Activated CD4-positive, alpha-beta memory T cell treated with anti-CD3 and anti-CD28 coated beads, Interleukin-2, amount 10 ng/mL, durations not matched to agents 7 days and 5 days (primary cell): ENCODE data around the gene PALLD. TPM values are rescaled to one million over a fixed set of nuclear protein-coding genes. Genes with fewer than 3 reads are reported as not detected.

Experiments
- CTCF ChIA-PET: fragments of 350-600 bp; sonication (Branson Sonifier 250); formaldehyde crosslinking; loops from one replicate; lab custom pipeline; 2021; ENCODE audit warnings: antibody characterized with exemption, inconsistent platforms; lab: Charles Lee
- POLR2A ChIA-PET: fragments of 350-600 bp; sonication (Branson Sonifier 250); formaldehyde crosslinking; loops from one replicate; lab custom pipeline; 2021; ENCODE audit warnings: antibody characterized with exemption; lab: Charles Lee
- DNase-seq: peaks from one replicate; pipeline ENCODE4 v3.0.0-alpha.2; 2020
- H3K27ac Mint-ChIP-seq: one replicate; pipeline ENCODE4 v1.8.0; 2021; ENCODE audit warnings: mild to moderate bottlenecking, mixed read lengths
- H3K27me3 Mint-ChIP-seq: one replicate; pipeline ENCODE4 v1.8.0; 2021; ENCODE audit warnings: mixed read lengths
- H3K36me3 Mint-ChIP-seq: one replicate; pipeline ENCODE4 v1.8.0; 2021; ENCODE audit warnings: low read depth, mixed read lengths
- H3K4me1 Mint-ChIP-seq: one replicate; pipeline ENCODE4 v1.8.0; 2021; ENCODE audit warnings: mixed read lengths
- H3K4me3 Mint-ChIP-seq: one replicate; pipeline ENCODE4 v1.8.0; 2021; ENCODE audit warnings: mild to moderate bottlenecking, mixed read lengths
- H3K9me3 Mint-ChIP-seq: one replicate; pipeline ENCODE4 v1.8.0; 2021; ENCODE audit warnings: mixed read lengths
- total RNA-seq, 2 experiments: library from RNA; stranded (reverse); gene quantifications; one replicate each; pipeline ENCODE4 v1.2.3, GENCODE V29; 2021

PALLD gene
- total RNA-seq, 2 experiments from 2014 or later, result 5.4 to 5.8 TPM

GRCh38 chr4:168553714-168554370 lies 57.0 kb downstream of the PALLD start:
- H3K4me3 Mint-ChIP-seq, result no peak overlapping the region
- CTCF ChIA-PET, result no interaction called here
- peaks cover 15% of the 10 kb centered on the region for H3K27me3 Mint-ChIP-seq
- no peaks in the 10 kb centered on the region for H3K36me3 Mint-ChIP-seq
- H3K4me1 Mint-ChIP-seq, result no peaks in the 10 kb centered on the region
- POLR2A ChIA-PET, result no interaction called here
- no peaks in the 10 kb centered on the region for H3K9me3 Mint-ChIP-seq
- no peak for DNase-seq
- no peak overlapping the region for H3K27ac Mint-ChIP-seq

GRCh38 chr4:168555437-168555836 lies 58.6 kb downstream of the PALLD start:
- H3K4me3 Mint-ChIP-seq, result no peak overlapping the region
- no peak for DNase-seq
- H3K27me3 Mint-ChIP-seq, result peaks cover 17% of the 10 kb centered on the region
- ChIA-PET CTCF (no interaction called here), POLR2A (no interaction called here)
- no peak overlapping the region for H3K27ac Mint-ChIP-seq
- H3K4me1 Mint-ChIP-seq, result no peaks in the 10 kb centered on the region
- no peaks in the 10 kb centered on the region for H3K9me3 Mint-ChIP-seq
- no peaks in the 10 kb centered on the region for H3K36me3 Mint-ChIP-seq

- ChIA-PET POLR2A (no interaction called here), CTCF (no interaction called here)
- no peaks in the 10 kb centered on the region for H3K4me1 Mint-ChIP-seq
- H3K27me3 Mint-ChIP-seq, result peaks cover 16% of the 10 kb centered on the region
- no peak for DNase-seq
- no peak overlapping the region for H3K4me3 Mint-ChIP-seq
- no peaks in the 10 kb centered on the region for H3K36me3 Mint-ChIP-seq
- no peak overlapping the region for H3K27ac Mint-ChIP-seq
- no peaks in the 10 kb centered on the region for H3K9me3 Mint-ChIP-seq
These were observed 60.8 kb downstream of the PALLD start for GRCh38 chr4:168557658-168558057.

- CTCF ChIA-PET, result no interaction called here
- Mint-ChIP-seq H3K4me1 (no peaks in the 10 kb centered on the region), H3K9me3 (no peaks in the 10 kb centered on the region), H3K27me3 (peaks cover 15% of the 10 kb centered on the region), H3K27ac (no peak overlapping the region), H3K36me3 (no peaks in the 10 kb centered on the region), H3K4me3 (no peak overlapping the region)
- DNase-seq, result no peak
- POLR2A ChIA-PET, result no interaction called here
These were observed 61.7 kb downstream of the PALLD start for GRCh38 chr4:168558599-168558998.

GRCh38 chr4:168560184-168561180 lies 63.6 kb downstream of the PALLD start:
- peaks cover 20% of the 10 kb centered on the region for H3K27me3 Mint-ChIP-seq
- no peaks in the 10 kb centered on the region for H3K9me3 Mint-ChIP-seq
- no peak overlapping the region for H3K4me3 Mint-ChIP-seq
- H3K4me1 Mint-ChIP-seq, result no peaks in the 10 kb centered on the region
- H3K27ac Mint-ChIP-seq, result no peak overlapping the region
- no peak for DNase-seq
- no peaks in the 10 kb centered on the region for H3K36me3 Mint-ChIP-seq
- POLR2A ChIA-PET, result interaction anchor here (1.1 kb wide), 1 partner anchor 20 kb away, joined by 3 read pairs; no protein-coding TSS in a partner anchor
- CTCF ChIA-PET, result interaction anchor here (0.5 kb wide), 1 partner anchor 361 kb away, joined by 3 read pairs; no protein-coding TSS in a partner anchor

- Mint-ChIP-seq H3K4me1 (no peaks in the 10 kb centered on the region), H3K9me3 (no peaks in the 10 kb centered on the region), H3K27me3 (peaks cover 24% of the 10 kb centered on the region), H3K4me3 (no peak overlapping the region), H3K27ac (no peak overlapping the region), H3K36me3 (no peaks in the 10 kb centered on the region)
- DNase-seq, result no peak
- CTCF ChIA-PET, result interaction anchor here (0.7 kb wide), 1 partner anchor 338 kb away, joined by 3 read pairs; no protein-coding TSS in a partner anchor
- POLR2A ChIA-PET, result no interaction called here
These were observed 65.3 kb downstream of the PALLD start for GRCh38 chr4:168562041-168562571.

GRCh38 chr4:168564023-168564422 lies 67.2 kb downstream of the PALLD start:
- H3K36me3 Mint-ChIP-seq, result no peaks in the 10 kb centered on the region
- H3K27ac Mint-ChIP-seq, result no peak overlapping the region
- no peak overlapping the region for H3K4me3 Mint-ChIP-seq
- DNase-seq, result no peak
- no peaks in the 10 kb centered on the region for H3K4me1 Mint-ChIP-seq
- ChIA-PET CTCF (no interaction called here), POLR2A (no interaction called here)
- no peaks in the 10 kb centered on the region for H3K9me3 Mint-ChIP-seq
- H3K27me3 Mint-ChIP-seq, result peaks cover 19% of the 10 kb centered on the region

GRCh38 chr4:168565130-168565529 lies 68.3 kb downstream of the PALLD start:
- POLR2A ChIA-PET, result no interaction called here
- no peak overlapping the region for H3K4me3 Mint-ChIP-seq
- H3K27ac Mint-ChIP-seq, result no peak overlapping the region
- CTCF ChIA-PET, result interaction anchor here (1.4 kb wide), 1 partner anchor 356 kb away, joined by 4 read pairs; no protein-coding TSS in a partner anchor
- H3K9me3 Mint-ChIP-seq, result no peaks in the 10 kb centered on the region
- no peaks in the 10 kb centered on the region for H3K4me1 Mint-ChIP-seq
- DNase-seq, result no peak
- no peaks in the 10 kb centered on the region for H3K36me3 Mint-ChIP-seq
- H3K27me3 Mint-ChIP-seq, result peaks cover 23% of the 10 kb centered on the region

- no peak overlapping the region for H3K27ac Mint-ChIP-seq
- H3K9me3 Mint-ChIP-seq, result no peaks in the 10 kb centered on the region
- no peaks in the 10 kb centered on the region for H3K4me1 Mint-ChIP-seq
- ChIA-PET POLR2A (no interaction called here), CTCF (no interaction called here)
- no peak overlapping the region for H3K4me3 Mint-ChIP-seq
- DNase-seq, result no peak
- H3K27me3 Mint-ChIP-seq, result peaks cover 27% of the 10 kb centered on the region
- H3K36me3 Mint-ChIP-seq, result no peaks in the 10 kb centered on the region
These were observed 69.9 kb downstream of the PALLD start for GRCh38 chr4:168566726-168567125.

- peaks cover 21% of the 10 kb centered on the region for H3K27me3 Mint-ChIP-seq
- H3K36me3 Mint-ChIP-seq, result no peaks in the 10 kb centered on the region
- DNase-seq, result no peak
- H3K9me3 Mint-ChIP-seq, result no peaks in the 10 kb centered on the region
- H3K4me1 Mint-ChIP-seq, result no peaks in the 10 kb centered on the region
- no peak overlapping the region for H3K27ac Mint-ChIP-seq
- ChIA-PET CTCF (no interaction called here), POLR2A (no interaction called here)
- H3K4me3 Mint-ChIP-seq, result no peak overlapping the region
These were observed 72.4 kb downstream of the PALLD start for GRCh38 chr4:168569066-168569930.

- DNase-seq, result no peak
- Mint-ChIP-seq H3K9me3 (no peaks in the 10 kb centered on the region), H3K4me3 (no peak overlapping the region), H3K27me3 (peaks cover 21% of the 10 kb centered on the region), H3K4me1 (no peaks in the 10 kb centered on the region), H3K27ac (no peak overlapping the region), H3K36me3 (no peaks in the 10 kb centered on the region)
- CTCF ChIA-PET, result no interaction called here
- POLR2A ChIA-PET, result no interaction called here
These were observed 73.1 kb downstream of the PALLD start for GRCh38 chr4:168569931-168570276.

- H3K9me3 Mint-ChIP-seq, result no peaks in the 10 kb centered on the region
- H3K27me3 Mint-ChIP-seq, result peaks cover 16% of the 10 kb centered on the region
- ChIA-PET CTCF (no interaction called here), POLR2A (no interaction called here)
- DNase-seq, result no peak
- H3K4me1 Mint-ChIP-seq, result no peaks in the 10 kb centered on the region
- no peaks in the 10 kb centered on the region for H3K36me3 Mint-ChIP-seq
- H3K4me3 Mint-ChIP-seq, result no peak overlapping the region
- no peak overlapping the region for H3K27ac Mint-ChIP-seq
These were observed 73.6 kb downstream of the PALLD start for GRCh38 chr4:168570466-168570865.
